HepG2 (cell line): ENCODE measurements around the gene PLVAP. TPM values are rescaled to one million over a fixed set of nuclear protein-coding genes. Genes with fewer than 3 reads are reported as not detected.

ENCODE experiments used
- ATAC-seq: fragments of 200-7000 bp; cut with Tn5 transposase; 3 replicates; pipeline ENCODE4 v1.9.1; 2020; ENCODE audit warnings: mild to moderate bottlenecking, moderate library complexity
- BruUV-seq: library from RNA; stranded (reverse); fragments of 400-500 nt; replicated peaks from 2 replicates; lab custom pipeline; 2021; lab: Mats Ljungman, UMichigan
- CTCF ChIA-PET: fragments of 300-600 bp; formaldehyde crosslinking; extraction: SDS; loops from one replicate; lab custom pipeline; 2021; ENCODE audit warnings: low total read pairs, inconsistent platforms, low intra/inter-chr PET ratio; lab: Yijun Ruan, JAX
- POLR2A ChIA-PET: fragments of 350-600 bp; sonication (Branson Sonifier 250); formaldehyde crosslinking; loops from one replicate; lab custom pipeline; 2020; ENCODE audit warnings: antibody characterized with exemption, inconsistent platforms; lab: Yijun Ruan, JAX
- DNase-seq: peaks from one replicate; pipeline ENCODE4 v3.0.0-alpha.2; 2015; ENCODE audit warnings: low spot score
- FAIRE-seq: peaks from 3 replicates; lab custom pipeline; 2011; peaks lifted over from hg19 to GRCh38; lab: Jason Lieb, UNC
- H2AFZ ChIP-seq: one replicate; pipeline ENCODE4 v1.6.1; 2011; ENCODE audit warnings: low read length, inconsistent platforms
- H3K27ac ChIP-seq: fragments of 300-600 bp; 3 replicates; pipeline ENCODE4 v1.8.0; 2011; ENCODE audit warnings: mixed run types, mild to moderate bottlenecking, mixed read lengths, low read length, inconsistent platforms; ENCODE audit not compliant: insufficient read depth; ENCODE audit errors: extremely low read length
- H3K27me3 ChIP-seq, 2 experiments: fragments of 200-600 bp in 1 of 2; 2 replicates in 1 of 2; 3 replicates in 1 of 2; pipeline versions ENCODE4 v1.6.0 to v1.8.0; 2011; ENCODE audit warnings: low read length in 2 of 2, mild to moderate bottlenecking in 2 of 2, moderate library complexity in 2 of 2, inconsistent platforms in 1 of 2; ENCODE audit not compliant: insufficient read depth in 2 of 2, control insufficient read depth in 1 of 2
- H3K36me3 ChIP-seq, 2 experiments: fragments of 200-600 bp in 1 of 2; replicated peaks in 1 of 2; 2 replicates in 1 of 2; 3 replicates in 1 of 2; pipeline versions ENCODE4 v1.5.1 to v1.8.0; 2011; ENCODE audit warnings: low read length in 2 of 2, inconsistent platforms in 1 of 2; ENCODE audit not compliant: insufficient read depth in 2 of 2, control insufficient read depth in 1 of 2
- H3K4me1 ChIP-seq: 2 replicates; pipeline ENCODE4 v1.5.1; 2012; ENCODE audit warnings: low read length, inconsistent platforms; ENCODE audit not compliant: insufficient read depth
- H3K4me2 ChIP-seq: 2 replicates; pipeline ENCODE4 v1.6.0; 2011; ENCODE audit warnings: low read depth, low read length, inconsistent platforms
- H3K4me3 ChIP-seq, 3 experiments: fragments of 200-600 bp in 1 of 3; sonication (generic), shearing (Covaris generic) in 1 of 3; replicated peaks in 1 of 3; 2 replicates each; pipeline ENCODE4 v1.5.1; 2011 to 2016; ENCODE audit warnings: low read length in 3 of 3, inconsistent platforms in 2 of 3, low read depth in 2 of 3, mild to moderate bottlenecking in 2 of 3, control low read depth in 1 of 3, mixed read lengths in 1 of 3; ENCODE audit not compliant: insufficient read depth in 1 of 3
- H3K79me2 ChIP-seq: one replicate; pipeline ENCODE4 v1.6.1; 2011; ENCODE audit warnings: low read length, inconsistent platforms; ENCODE audit not compliant: insufficient read depth
- H3K9ac ChIP-seq: 2 replicates; pipeline ENCODE4 v1.6.0; 2011; ENCODE audit warnings: mild to moderate bottlenecking, low read depth, low read length, inconsistent platforms; ENCODE audit not compliant: insufficient read depth
- H3K9me3 ChIP-seq: 2 replicates; pipeline ENCODE4 v1.5.1; 2012; ENCODE audit warnings: mild to moderate bottlenecking, low read length
- H4K20me1 ChIP-seq: 2 replicates; pipeline ENCODE4 v1.6.0; 2011; ENCODE audit warnings: inconsistent platforms, mild to moderate bottlenecking, low read length, moderate library complexity; ENCODE audit not compliant: insufficient read depth
- ATF7-NPFF ChIP-seq: sonication (generic); formaldehyde crosslinking; IDR thresholded peaks from 2 replicates; pipeline ENCODE4 v1.8.1; 2023; ENCODE audit warnings: mild to moderate bottlenecking, low read depth, missing genetic modification reagents, moderate library complexity
- BRF2 ChIP-seq: sonication (generic); formaldehyde crosslinking; IDR thresholded peaks from 2 replicates; pipeline ENCODE4 v1.8.1; 2022; ENCODE audit warnings: mild to moderate bottlenecking, missing genetic modification reagents
- CREB1 ChIP-seq, 2 experiments: fragments of 450-650 bp in 1 of 2; IDR thresholded peaks; 2 replicates each; pipeline ENCODE4 v1.6.1; 2016 to 2017; ENCODE audit warnings: control low read depth in 1 of 2, mild to moderate bottlenecking in 1 of 2, missing compliant biosample characterization in 1 of 2, missing genetic modification characterization in 1 of 2
- ESRRA ChIP-seq: sonication (generic); formaldehyde crosslinking; IDR thresholded peaks from 2 replicates; pipeline ENCODE4 v1.5.1; 2020; ENCODE audit warnings: mild to moderate bottlenecking, low read depth, missing genetic modification reagents
- KAT7 ChIP-seq: IDR thresholded peaks from 2 replicates; pipeline ENCODE4 v1.6.1; 2018; ENCODE audit warnings: borderline replicate concordance, missing compliant biosample characterization
- POLR2A ChIP-seq, 2 experiments: IDR thresholded peaks; 2 replicates each; pipeline ENCODE4 v1.6.1; 2011; ENCODE audit warnings: low read depth in 2 of 2, low read length in 2 of 2, mild to moderate bottlenecking in 1 of 2, moderate library complexity in 1 of 2; ENCODE audit not compliant: insufficient read depth in 1 of 2
- PRMT3 ChIP-seq: sonication (generic); formaldehyde crosslinking; IDR thresholded peaks from 2 replicates; pipeline ENCODE4 v1.8.1; 2022; ENCODE audit warnings: low read depth, mild to moderate bottlenecking, moderate library complexity, missing genetic modification reagents, borderline replicate concordance
- SCMH1 ChIP-seq: sonication (generic); formaldehyde crosslinking; IDR thresholded peaks from 2 replicates; pipeline ENCODE4 v1.9.0; 2021; ENCODE audit warnings: missing genetic modification reagents, mild to moderate bottlenecking, borderline replicate concordance
- TFDP2 ChIP-seq: sonication (generic); formaldehyde crosslinking; IDR thresholded peaks from 2 replicates; pipeline ENCODE4 v1.4.0; 2020; ENCODE audit warnings: missing genetic modification reagents
- TFE3 ChIP-seq: IDR thresholded peaks from 2 replicates; pipeline ENCODE4 v1.6.1; 2016
- UBTF ChIP-seq: sonication (generic); formaldehyde crosslinking; IDR thresholded peaks from 2 replicates; pipeline ENCODE4 v1.4.0; 2020; ENCODE audit warnings: mild to moderate bottlenecking, missing genetic modification reagents
- XBP1 ChIP-seq: sonication (generic); formaldehyde crosslinking; IDR thresholded peaks from 2 replicates; pipeline ENCODE4 v1.5.0; 2020; ENCODE audit warnings: missing genetic modification reagents
- ZFY ChIP-seq: sonication (generic); formaldehyde crosslinking; IDR thresholded peaks from 2 replicates; pipeline ENCODE4 v1.4.0; 2020; ENCODE audit warnings: missing genetic modification reagents
- ZNF768 ChIP-seq: sonication (generic); formaldehyde crosslinking; IDR thresholded peaks from 2 replicates; pipeline ENCODE4 v1.4.0; 2020; ENCODE audit warnings: missing genetic modification reagents
- ZSCAN12 ChIP-seq: sonication (generic); formaldehyde crosslinking; IDR thresholded peaks from 2 replicates; pipeline ENCODE4 v1.9.0; 2021; ENCODE audit warnings: mild to moderate bottlenecking, missing genetic modification reagents
- WGBS: methylation state at CpG from one replicate; pipeline ENCODE4 v1.1.6; 2017; ENCODE audit warnings: low lambda C conversion rate; 5-methylcytosine and 5-hydroxymethylcytosine counted together
- in situ Hi-C: cut with HindIII; loops from 2 replicates; pipeline ENCODE4 v1.10.0; 2017; ENCODE audit warnings: low pct_unique_long_range_greater_than_20kb; ENCODE audit not compliant: extremely low pct_ligation_motif_present
- intact Hi-C: fragments of 100-400 bp; cut with micrococcal nuclease; formaldehyde crosslinking; loops from one replicate; pipeline ENCODE4 v1.10.0; 2022; ENCODE audit not compliant: unreplicated experiment
- polyA plus RNA-seq, 8 experiments: library from polyadenylated mRNA; depleted of rRNA in 3 of 8; stranded (reverse) in 7 of 8; unstranded in 1 of 8; fragments of >200 nt; fragmentation: Illumina TruSeq in 4 of 8; extraction: Trizol in 4 of 8; gene quantifications; 2 replicates each; pipeline versions ENCODE4 v1.2.1 to v1.2.3, GENCODE V29; 2011 to 2016; ENCODE audit warnings: low read depth in 4 of 8, missing spikeins in 1 of 8, mixed read lengths in 1 of 8; ENCODE audit not compliant: insufficient read depth in 1 of 8
- total RNA-seq, 5 experiments: library from RNA; depleted of rRNA; stranded (reverse); fragments of >200 nt; fragmentation: Illumina TruSeq; extraction: Trizol; gene quantifications; 2 replicates each; pipeline ENCODE4 v1.2.3, GENCODE V29; 2016; ENCODE audit warnings: low read depth in 1 of 5
- TF ChIP-seq, protein P1 (sequence below): IDR thresholded peaks from 2 replicates; pipeline ENCODE4 v1.6.1; 2012; ENCODE audit warnings: inconsistent platforms

The PLVAP gene
- total and polyA plus RNA-seq, 2 of the 13 experiments (the other 11 are each of a cell fraction or from before 2014, with no cell fraction given): 0.26 TPM; not detected in 1

DNA sequence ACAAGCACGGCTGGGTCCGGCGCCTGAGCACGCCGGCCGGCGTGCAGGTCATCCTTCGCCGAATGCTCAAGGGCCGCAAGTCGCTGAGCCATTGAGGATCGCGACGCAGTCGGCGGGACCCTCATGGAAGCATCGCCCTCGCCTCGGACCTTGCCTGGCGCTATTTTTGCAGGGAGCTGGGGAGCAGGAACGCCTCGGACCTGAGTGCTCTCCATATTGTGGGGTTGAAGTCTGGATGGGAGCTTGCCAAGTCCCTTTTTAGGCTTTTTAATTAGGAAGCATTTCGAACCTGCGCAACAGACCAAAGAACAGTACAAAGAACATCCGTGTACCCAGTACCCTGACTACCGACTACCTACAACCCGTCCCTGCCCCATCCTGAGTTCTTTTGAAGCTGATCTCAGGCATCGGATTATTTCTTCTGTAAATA, 70.8 kb downstream of the PLVAP start:
- H2AFZ ChIP-seq: no peak overlapping the region
- no peaks in the 10 kb centered on the region for H3K36me3 ChIP-seq
- H3K27ac ChIP-seq: peak overlapping the region; percentile 91
- peak overlapping the region; percentile 92 for H3K4me2 ChIP-seq
- ChIA-PET CTCF (interaction anchor here (0.8 kb wide), 1 partner anchor 13 kb away, joined by 4 read pairs; no protein-coding TSS in a partner anchor), POLR2A (interaction anchor here (0.8 to 1.6 kb wide), 4 partner anchors 27 to 91 kb away, joined by 3 to 11 read pairs (median 4); partner anchors contain the start of genes ANO8 and USE1)
- no peaks in the 10 kb centered on the region for H3K9me3 ChIP-seq
- peak overlapping the region; percentile 87 for H3K9ac ChIP-seq
- no peaks in the 10 kb centered on the region; a peak in 1 of 5 replicates for H3K27me3 ChIP-seq
- H3K79me2 ChIP-seq: peaks cover 21% of the 10 kb centered on the region
- BruUV-seq: no TSS peak
- 1% methylated on average over 21 of the region's 28 CpGs for WGBS
- peaks cover 4% of the 10 kb centered on the region; the same call in 1 of the 2 replicates for H4K20me1 ChIP-seq
- in situ Hi-C loops (no loop called here), intact Hi-C loops (no loop called here)
- no peak for ATAC-seq
- no peak for FAIRE-seq
- peak overlapping the region; percentile 60 to 87 (median 85) for H3K4me3 ChIP-seq
- H3K4me1 ChIP-seq: peaks cover 46% of the 10 kb centered on the region
- DNase-seq: no peak
- TF ChIP-seq BRF2 (CRISPR knock-in tag) (0 out of 2 replicates have a peak, but pooled peaks have one; percentile 4), KAT7 (no peak), ATF7-NPFF (CRISPR knock-in tag) (peak; percentile 8; the same call in 1 of the 2 replicates), ZFY (CRISPR knock-in tag) (0 out of 2 replicates have a peak, but pooled peaks have one; percentile 5), TFE3 (0 out of 2 replicates have a peak, but pooled peaks have one; percentile 7), ESRRA (0 out of 2 replicates have a peak, but pooled peaks have one; percentile 8), ZSCAN12 (CRISPR knock-in tag) (0 out of 2 replicates have a peak, but pooled peaks have one; percentile 60), TFDP2 (CRISPR knock-in tag) (no peak), SCMH1 (CRISPR knock-in tag) (no peak), CREB1 (IDR thresholded peaks at IDR 0.05) (no peak), CREB1 (CRISPR knock-in tag; IDR thresholded peaks at IDR 0.05) (no peak), PRMT3 (CRISPR knock-in tag) (no peak), POLR2A (IDR thresholded peaks at IDR 0.05; ENCODE audit: insufficient read depth in 1 of 2, low read depth in 2 of 2, low read length in 2 of 2) (peak in 1 of 2 experiments; percentile 8; a peak in 1 of 4 replicates), ZNF768 (CRISPR knock-in tag) (peak; percentile 24), XBP1 (CRISPR knock-in tag) (peak; percentile 3; the same call in 1 of the 2 replicates), UBTF (CRISPR knock-in tag) (peak; percentile 38; the same call in 1 of the 2 replicates)
- TF ChIP-seq, protein P1, sequence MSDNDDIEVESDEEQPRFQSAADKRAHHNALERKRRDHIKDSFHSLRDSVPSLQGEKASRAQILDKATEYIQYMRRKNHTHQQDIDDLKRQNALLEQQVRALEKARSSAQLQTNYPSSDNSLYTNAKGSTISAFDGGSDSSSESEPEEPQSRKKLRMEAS: peak; percentile 45
